HepG2 (cell line): ENCODE data around the gene BEGAIN. TPM values are rescaled to one million over a fixed set of nuclear protein-coding genes. Genes with fewer than 3 reads are reported as not detected.

Experiments
- ATAC-seq: fragments of 200-7000 bp; cut with Tn5 transposase; 3 replicates; pipeline ENCODE4 v1.9.1; 2020; ENCODE audit warnings: mild to moderate bottlenecking, moderate library complexity
- BruUV-seq: library from RNA; stranded (reverse); fragments of 400-500 nt; replicated peaks from 2 replicates; lab custom pipeline; 2021; lab: Mats Ljungman, UMichigan
- CTCF ChIA-PET: fragments of 300-600 bp; formaldehyde crosslinking; extraction: SDS; loops from one replicate; lab custom pipeline; 2021; ENCODE audit warnings: low total read pairs, inconsistent platforms, low intra/inter-chr PET ratio; lab: Yijun Ruan, JAX
- POLR2A ChIA-PET: fragments of 350-600 bp; sonication (Branson Sonifier 250); formaldehyde crosslinking; loops from one replicate; lab custom pipeline; 2020; ENCODE audit warnings: antibody characterized with exemption, inconsistent platforms; lab: Yijun Ruan, JAX
- DNase-seq: peaks from one replicate; pipeline ENCODE4 v3.0.0-alpha.2; 2015; ENCODE audit warnings: low spot score
- FAIRE-seq: peaks from 3 replicates; lab custom pipeline; 2011; peaks lifted over from hg19 to GRCh38; lab: Jason Lieb, UNC
- H2AFZ ChIP-seq: one replicate; pipeline ENCODE4 v1.6.1; 2011; ENCODE audit warnings: low read length, inconsistent platforms
- H3K27ac ChIP-seq: fragments of 300-600 bp; 3 replicates; pipeline ENCODE4 v1.8.0; 2011; ENCODE audit warnings: mixed run types, mild to moderate bottlenecking, mixed read lengths, low read length, inconsistent platforms; ENCODE audit not compliant: insufficient read depth; ENCODE audit errors: extremely low read length
- H3K27me3 ChIP-seq, 2 experiments: fragments of 200-600 bp in 1 of 2; 2 replicates in 1 of 2; 3 replicates in 1 of 2; pipeline versions ENCODE4 v1.6.0 to v1.8.0; 2011; ENCODE audit warnings: low read length in 2 of 2, mild to moderate bottlenecking in 2 of 2, moderate library complexity in 2 of 2, inconsistent platforms in 1 of 2; ENCODE audit not compliant: insufficient read depth in 2 of 2, control insufficient read depth in 1 of 2
- H3K36me3 ChIP-seq, 2 experiments: fragments of 200-600 bp in 1 of 2; replicated peaks in 1 of 2; 2 replicates in 1 of 2; 3 replicates in 1 of 2; pipeline versions ENCODE4 v1.5.1 to v1.8.0; 2011; ENCODE audit warnings: low read length in 2 of 2, inconsistent platforms in 1 of 2; ENCODE audit not compliant: insufficient read depth in 2 of 2, control insufficient read depth in 1 of 2
- H3K4me1 ChIP-seq: 2 replicates; pipeline ENCODE4 v1.5.1; 2012; ENCODE audit warnings: low read length, inconsistent platforms; ENCODE audit not compliant: insufficient read depth
- H3K4me2 ChIP-seq: 2 replicates; pipeline ENCODE4 v1.6.0; 2011; ENCODE audit warnings: low read depth, low read length, inconsistent platforms
- H3K4me3 ChIP-seq, 3 experiments: fragments of 200-600 bp in 1 of 3; sonication (generic), shearing (Covaris generic) in 1 of 3; replicated peaks in 1 of 3; 2 replicates each; pipeline ENCODE4 v1.5.1; 2011 to 2016; ENCODE audit warnings: low read length in 3 of 3, inconsistent platforms in 2 of 3, low read depth in 2 of 3, mild to moderate bottlenecking in 2 of 3, control low read depth in 1 of 3, mixed read lengths in 1 of 3; ENCODE audit not compliant: insufficient read depth in 1 of 3
- H3K79me2 ChIP-seq: one replicate; pipeline ENCODE4 v1.6.1; 2011; ENCODE audit warnings: low read length, inconsistent platforms; ENCODE audit not compliant: insufficient read depth
- H3K9ac ChIP-seq: 2 replicates; pipeline ENCODE4 v1.6.0; 2011; ENCODE audit warnings: mild to moderate bottlenecking, low read depth, low read length, inconsistent platforms; ENCODE audit not compliant: insufficient read depth
- H3K9me3 ChIP-seq: 2 replicates; pipeline ENCODE4 v1.5.1; 2012; ENCODE audit warnings: mild to moderate bottlenecking, low read length
- H4K20me1 ChIP-seq: 2 replicates; pipeline ENCODE4 v1.6.0; 2011; ENCODE audit warnings: inconsistent platforms, mild to moderate bottlenecking, low read length, moderate library complexity; ENCODE audit not compliant: insufficient read depth
- GATAD1 ChIP-seq: IDR thresholded peaks from 2 replicates; pipeline ENCODE4 v1.6.1; 2016; ENCODE audit warnings: missing genetic modification reagents, missing compliant biosample characterization
- KMT2B ChIP-seq: IDR thresholded peaks from 2 replicates; pipeline ENCODE4 v1.6.1; 2016; ENCODE audit warnings: missing genetic modification reagents, missing compliant biosample characterization
- MAF1 ChIP-seq: sonication (generic); formaldehyde crosslinking; IDR thresholded peaks from 2 replicates; pipeline ENCODE4 v1.5.0; 2020; ENCODE audit warnings: missing genetic modification reagents, borderline replicate concordance
- MYC ChIP-seq: sonication (generic); formaldehyde crosslinking; IDR thresholded peaks from 2 replicates; pipeline ENCODE4 v1.9.0; 2021; ENCODE audit warnings: missing genetic modification reagents, borderline replicate concordance
- PTBP1 ChIP-seq: fragments of 200-400 bp; formaldehyde crosslinking; IDR thresholded peaks from 2 replicates; pipeline ENCODE4 v1.6.1; 2018; ENCODE audit warnings: low read length, low read depth; ENCODE audit not compliant: poor library complexity, severe bottlenecking
- REXO4 ChIP-seq: sonication (generic); formaldehyde crosslinking; IDR thresholded peaks from 2 replicates; pipeline ENCODE4 v1.8.0; 2022; ENCODE audit warnings: missing genetic modification reagents, mild to moderate bottlenecking, borderline replicate concordance
- SOX13 ChIP-seq, 3 experiments: fragments of 450-650 bp in 1 of 3; sonication (generic) in 1 of 3; formaldehyde crosslinking in 1 of 3; IDR thresholded peaks in 2 of 3; conservative IDR thresholded peaks in 1 of 3; 2 replicates each; pipeline versions ENCODE4 v1.5.0 to v1.6.1; 2016 to 2020; ENCODE audit warnings: antibody characterized with exemption in 1 of 3, mild to moderate bottlenecking in 1 of 3, missing compliant biosample characterization in 1 of 3, missing genetic modification reagents in 1 of 3, moderate library complexity in 1 of 3
- ZNF281 ChIP-seq: sonication (generic); formaldehyde crosslinking; IDR thresholded peaks from 2 replicates; pipeline ENCODE4 v1.4.0; 2020; ENCODE audit warnings: missing genetic modification reagents, borderline replicate concordance
- ZNF326 ChIP-seq: sonication (generic); formaldehyde crosslinking; IDR thresholded peaks from 2 replicates; pipeline ENCODE4 v1.4.0; 2020; ENCODE audit warnings: missing genetic modification reagents, borderline replicate concordance
- ZNF574 ChIP-seq: sonication (generic); formaldehyde crosslinking; IDR thresholded peaks from 2 replicates; pipeline ENCODE4 v1.4.0; 2020; ENCODE audit warnings: missing genetic modification reagents
- ZNF75D ChIP-seq: sonication (generic); formaldehyde crosslinking; IDR thresholded peaks from 2 replicates; pipeline ENCODE4 v1.8.1; 2023; ENCODE audit warnings: missing genetic modification reagents, mild to moderate bottlenecking, borderline replicate concordance
- WGBS: methylation state at CpG from one replicate; pipeline ENCODE4 v1.1.6; 2017; ENCODE audit warnings: low lambda C conversion rate; 5-methylcytosine and 5-hydroxymethylcytosine counted together
- in situ Hi-C: cut with HindIII; loops from 2 replicates; pipeline ENCODE4 v1.10.0; 2017; ENCODE audit warnings: low pct_unique_long_range_greater_than_20kb; ENCODE audit not compliant: extremely low pct_ligation_motif_present
- intact Hi-C: fragments of 100-400 bp; cut with micrococcal nuclease; formaldehyde crosslinking; loops from one replicate; pipeline ENCODE4 v1.10.0; 2022; ENCODE audit not compliant: unreplicated experiment
- polyA plus RNA-seq, 8 experiments: library from polyadenylated mRNA; depleted of rRNA in 3 of 8; stranded (reverse) in 7 of 8; unstranded in 1 of 8; fragments of >200 nt; fragmentation: Illumina TruSeq in 4 of 8; extraction: Trizol in 4 of 8; gene quantifications; 2 replicates each; pipeline versions ENCODE4 v1.2.1 to v1.2.3, GENCODE V29; 2011 to 2016; ENCODE audit warnings: low read depth in 4 of 8, missing spikeins in 1 of 8, mixed read lengths in 1 of 8; ENCODE audit not compliant: insufficient read depth in 1 of 8
- total RNA-seq, 5 experiments: library from RNA; depleted of rRNA; stranded (reverse); fragments of >200 nt; fragmentation: Illumina TruSeq; extraction: Trizol; gene quantifications; 2 replicates each; pipeline ENCODE4 v1.2.3, GENCODE V29; 2016; ENCODE audit warnings: low read depth in 1 of 5

Gene BEGAIN
- total and polyA plus RNA-seq, 2 of the 13 experiments (the other 11 are each of a cell fraction or from before 2014, with no cell fraction given), result not detected

- DNase-seq (no peak), FAIRE-seq (no peak), ATAC-seq (no peak)
- Histone ChIP-seq H3K27me3 (peaks cover 5 to 46% of the 10 kb centered on the region in 2 experiments; a peak in 4 of 5 replicates), H3K27ac (no peak overlapping the region), H2AFZ (no peak overlapping the region), H3K9ac (no peak overlapping the region), H4K20me1 (no peaks in the 10 kb centered on the region), H3K9me3 (no peaks in the 10 kb centered on the region), H3K79me2 (no peaks in the 10 kb centered on the region), H3K36me3 (no peaks in the 10 kb centered on the region), H3K4me3 (no peak overlapping the region), H3K4me2 (no peak overlapping the region), H3K4me1 (no peaks in the 10 kb centered on the region)
- intact Hi-C loops, result no loop called here
- in situ Hi-C loops, result no loop called here
- ChIA-PET POLR2A (no interaction called here), CTCF (no interaction called here)
- no TSS peak for BruUV-seq
- no peak for TF ChIP-seq MYC (CRISPR knock-in tag)
- TF ChIP-seq PTBP1, result no peak
- no peak for TF ChIP-seq REXO4 (CRISPR knock-in tag)
- TF ChIP-seq KMT2B (CRISPR knock-in tag), result no peak
- TF ChIP-seq MAF1, result no peak
- 0% methylated on average over 2 of the region's 2 CpGs for WGBS
Observed at GRCh38 chr14:100599981-100600380, 12.8 kb upstream of the BEGAIN start.

GRCh38 chr14:100594625-100594951, 7.4 kb upstream of the BEGAIN start:
- DNase-seq (no peak), FAIRE-seq (no peak), ATAC-seq (no peak)
- H3K4me3 ChIP-seq, result no peak overlapping the region
- no peak overlapping the region for H2AFZ ChIP-seq
- H3K79me2 ChIP-seq, result no peaks in the 10 kb centered on the region
- no peak overlapping the region for H3K4me2 ChIP-seq
- no TSS peak for BruUV-seq
- in situ Hi-C loops, result no loop called here
- H3K27me3 ChIP-seq, result peaks cover 8 to 64% of the 10 kb centered on the region in 2 experiments
- H3K9me3 ChIP-seq, result no peaks in the 10 kb centered on the region
- H3K27ac ChIP-seq, result no peak overlapping the region
- no peaks in the 10 kb centered on the region for H3K4me1 ChIP-seq
- no peaks in the 10 kb centered on the region for H3K36me3 ChIP-seq
- no peak overlapping the region for H3K9ac ChIP-seq
- 6% methylated on average over 2 of the region's 5 CpGs for WGBS
- intact Hi-C loops, result no loop called here
- CTCF ChIA-PET, result no interaction called here
- POLR2A ChIA-PET, result no interaction called here
- no peaks in the 10 kb centered on the region for H4K20me1 ChIP-seq
- TF ChIP-seq GATAD1 (CRISPR knock-in tag) (no peak), ZNF75D (CRISPR knock-in tag) (no peak), ZNF574 (no peak), ZNF281 (CRISPR knock-in tag) (no peak), SOX13 (IDR thresholded peaks at IDR 0.05) (no peak), SOX13 (CRISPR knock-in tag; conservative IDR thresholded peaks at IDR 0.05 in 1 of 2, IDR thresholded peaks at IDR 0.05 in 1 of 2) (no peak), ZNF326 (no peak)
